Measurements from ENCODE around the gene EHMT1. TPM values are rescaled to one million over a fixed set of nuclear protein-coding genes. Genes with fewer than 3 reads are reported as not detected.
"Not testable (repeated sequence)": the region's sequence is repeated elsewhere in the genome, so short reads cannot be mapped to it uniquely, and the experiment has no call there.

Gene EHMT1
- total and polyA plus RNA-seq, 2 donors (not counting 1 experiment from before 2014, with no cell fraction given): 101 to 394 TPM

GRCh38 chr9:137885121-137885520 lies 266.3 kb downstream of the EHMT1 start:
- H3K27ac ChIP-seq (ENCODE audit: low read length in 2 of 2); H4K20me1 ChIP-seq (ENCODE audit: control insufficient read depth, insufficient read depth, low read length, poor library complexity, severe bottlenecking); H3K36me3 ChIP-seq (replicated peaks in 1 of 2; ENCODE audit: control extremely low read depth in 1 of 2, control insufficient read depth in 1 of 2, extremely low read depth in 1 of 2, insufficient read depth in 2 of 2, low read length in 1 of 2); H3K27me3 ChIP-seq (replicated peaks in 1 of 4; ENCODE audit: control extremely low read depth in 1 of 4, control insufficient read depth in 3 of 4, insufficient read depth in 4 of 4, low read length in 3 of 4); intact Hi-C loops (cut with micrococcal nuclease); H2AFZ ChIP-seq (ENCODE audit: insufficient read depth, low read depth, low read length, poor library complexity, severe bottlenecking); H3K27ac Mint-ChIP-seq; CTCF ChIA-PET; H3K4me1 ChIP-seq (ENCODE audit: control insufficient read depth in 2 of 2, insufficient read depth in 2 of 2, low read length in 2 of 2); ATAC-seq (ENCODE audit: low read depth); DNase-seq; H3K9ac ChIP-seq (ENCODE audit: low read length); H3K4me3 ChIP-seq (ENCODE audit: control extremely low read depth in 1 of 5, extremely low read depth in 1 of 5, insufficient read depth in 1 of 5, low read depth in 2 of 5, low read length in 4 of 5); H3K4me2 ChIP-seq (replicated peaks; ENCODE audit: low read depth, low read length, poor library complexity, severe bottlenecking); H3K9me3 ChIP-seq (ENCODE audit: control extremely low read depth in 1 of 3, control insufficient read depth in 2 of 3, insufficient read depth in 1 of 3, low read length in 2 of 3); POLR2A ChIA-PET; H3K4me3 Mint-ChIP-seq; H3K9me3 Mint-ChIP-seq (ENCODE audit: insufficient read depth); H3K79me2 ChIP-seq (ENCODE audit: control insufficient read depth, insufficient read depth, low read length); H3K4me1 Mint-ChIP-seq: not testable (repeated sequence)
- peaks cover 12% of the 10 kb centered on the region for H3K27me3 Mint-ChIP-seq
- WGBS (ENCODE audit: insufficient coverage): 92% methylated on average over 4 of the region's 12 CpGs

Small RNA genes lying within 50 kb of the gene (small RNA-seq; reads per million reads assigned to genes)
- gene MIR602 (ENCODE audit: insufficient read length, low read depth, low replicate concordance) (not detected), gene RF00017 (ENCODE audit: insufficient read length, low read depth, low replicate concordance) (not detected)

Other genes starting within 250 kb of the EHMT1 start
- 23.7 and 25.1 TPM in 2 replicates for gene EXD3, start 195.8 kb upstream of the EHMT1 start, total RNA-seq
- gene EXD3, start 195.8 kb upstream of the EHMT1 start, polyA plus RNA-seq: 21.3 and 22.5 TPM in 2 replicates
- gene NOXA1, start 195.6 kb upstream of the EHMT1 start, total RNA-seq: 5.7 and 8.4 TPM in 2 replicates
- gene NOXA1, start 195.6 kb upstream of the EHMT1 start, polyA plus RNA-seq: 5.1 and 7.7 TPM in 2 replicates
- gene ENTPD8, start 177.6 kb upstream of the EHMT1 start, total RNA-seq: not detected in 2 replicates
- not detected in 2 replicates for gene ENTPD8, start 177.6 kb upstream of the EHMT1 start, polyA plus RNA-seq
- gene NSMF, start 159.7 kb upstream of the EHMT1 start, total RNA-seq: 28.7 and 35.7 TPM in 2 replicates
- gene NSMF, start 159.7 kb upstream of the EHMT1 start, polyA plus RNA-seq: 59.4 and 82.1 TPM in 2 replicates
- 18.7 and 22.6 TPM in 2 replicates for gene PNPLA7, start 68.6 kb upstream of the EHMT1 start, total RNA-seq
- gene PNPLA7, start 68.6 kb upstream of the EHMT1 start, polyA plus RNA-seq: 29.9 and 30.8 TPM in 2 replicates
- 70.9 and 74.9 TPM in 2 replicates for gene MRPL41, start 67.1 kb upstream of the EHMT1 start, total RNA-seq
- 54.6 and 59.2 TPM in 2 replicates for gene MRPL41, start 67.1 kb upstream of the EHMT1 start, polyA plus RNA-seq
- 64.7 and 69.1 TPM in 2 replicates for gene DPH7, start 40.1 kb upstream of the EHMT1 start, total RNA-seq
- 93.8 and 105 TPM in 2 replicates for gene DPH7, start 40.1 kb upstream of the EHMT1 start, polyA plus RNA-seq
- gene ZMYND19, start 28.5 kb upstream of the EHMT1 start, total RNA-seq: 24.1 and 25.5 TPM in 2 replicates
- 21.9 and 22.0 TPM in 2 replicates for gene ZMYND19, start 28.5 kb upstream of the EHMT1 start, polyA plus RNA-seq
- gene ARRDC1, start 13.3 kb upstream of the EHMT1 start, total RNA-seq: 89.2 and 96.6 TPM in 2 replicates
- gene ARRDC1, start 13.3 kb upstream of the EHMT1 start, polyA plus RNA-seq: 227 and 258 TPM in 2 replicates